HEK293 (cell line): ENCODE results near the gene JMJD6.

Source experiments
- CTCF ChIP-seq: fragments of 450-650 bp; formaldehyde crosslinking; IDR thresholded peaks from 2 replicates; pipeline ENCODE4 v1.5.1; 2016; ENCODE audit warnings: missing biosample characterization, missing genetic modification characterization
- TCF7L2 ChIP-seq: IDR thresholded peaks from 2 replicates; pipeline ENCODE4 v1.6.1; 2011; ENCODE audit warnings: low read depth, mild to moderate bottlenecking, inconsistent platforms, low read length, moderate library complexity, borderline replicate concordance
- ZNF488 ChIP-seq: fragments of 450-650 bp; formaldehyde crosslinking; IDR thresholded peaks from 2 replicates; pipeline ENCODE4 v1.5.1; 2016; ENCODE audit warnings: missing biosample characterization, missing genetic modification characterization
- ZNF664 ChIP-seq: fragments of 450-650 bp; formaldehyde crosslinking; IDR thresholded peaks from 2 replicates; pipeline ENCODE4 v1.5.1; 2016; ENCODE audit warnings: missing biosample characterization, missing genetic modification characterization

- TF ChIP-seq TCF7L2 (no peak), ZNF488 (no peak), CTCF (no peak), ZNF664 (tag by site-specific recombination) (no peak)
These were observed 25.6 kb upstream of the JMJD6 start for GRCh38 chr17:76752006-76752405.
